ENCODE results near the gene DHX57.
A peak's percentile ranks its signal among the peaks of the same experiment; 100 is the strongest.
"Not testable (repeated sequence)": the region's sequence is repeated elsewhere in the genome, so short reads cannot be mapped to it uniquely, and the experiment has no call there.

Gene DHX57

DNA sequence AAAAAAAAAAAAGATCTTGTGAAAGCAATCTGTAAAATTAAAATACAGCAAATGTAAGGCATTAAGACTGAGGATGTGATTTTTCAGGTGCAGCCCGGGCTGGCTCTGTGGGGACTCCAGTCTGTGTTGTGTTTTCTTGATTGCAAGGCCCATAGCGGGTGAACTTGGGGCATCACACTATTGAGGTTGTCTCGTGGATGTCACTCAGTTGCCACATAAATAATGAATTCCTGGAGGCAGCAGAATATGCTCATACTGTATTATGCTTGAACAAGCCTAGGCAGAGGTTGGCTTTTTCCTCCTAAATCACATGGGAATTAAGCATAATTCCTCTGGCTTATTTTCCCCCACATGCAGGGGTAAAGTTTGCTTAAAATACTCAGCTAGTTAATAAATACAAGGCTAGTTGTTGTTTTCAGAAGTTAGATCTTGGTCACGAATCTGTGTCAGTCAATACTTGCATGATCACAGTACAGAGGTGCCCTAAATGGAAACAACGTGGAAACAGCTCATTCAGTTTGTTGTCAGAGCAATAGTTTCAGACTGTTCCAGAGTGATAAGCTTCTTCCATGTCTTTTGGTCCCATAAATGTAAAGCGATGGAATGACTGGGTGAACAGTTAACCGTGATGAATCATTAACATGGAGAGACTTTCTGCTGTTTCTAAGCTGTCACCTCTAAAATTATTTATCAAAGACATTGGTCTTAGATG lies 81.3 kb downstream of the DHX57 start:
- no peak for DNase-seq

DNA sequence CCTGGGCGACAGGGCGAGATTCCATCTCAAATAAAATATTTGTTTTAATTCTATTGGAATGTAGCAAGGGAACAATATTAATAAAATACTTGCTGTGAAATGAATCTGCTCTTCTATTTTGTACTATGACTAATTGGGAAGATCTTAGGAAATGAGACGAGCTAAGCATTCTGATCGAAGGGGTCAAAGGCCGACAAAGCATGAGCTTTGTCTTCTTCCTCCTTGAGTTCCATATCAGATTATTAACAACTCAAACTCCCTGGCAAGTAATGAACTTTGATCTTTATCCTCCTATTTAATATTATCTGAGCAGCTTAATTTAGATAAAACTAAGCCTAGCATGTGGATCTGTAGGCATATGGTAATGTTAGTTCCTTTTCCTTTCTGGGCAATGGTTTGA lies 82.2 kb downstream of the DHX57 start:
- DNase-seq: no peak

DNA sequence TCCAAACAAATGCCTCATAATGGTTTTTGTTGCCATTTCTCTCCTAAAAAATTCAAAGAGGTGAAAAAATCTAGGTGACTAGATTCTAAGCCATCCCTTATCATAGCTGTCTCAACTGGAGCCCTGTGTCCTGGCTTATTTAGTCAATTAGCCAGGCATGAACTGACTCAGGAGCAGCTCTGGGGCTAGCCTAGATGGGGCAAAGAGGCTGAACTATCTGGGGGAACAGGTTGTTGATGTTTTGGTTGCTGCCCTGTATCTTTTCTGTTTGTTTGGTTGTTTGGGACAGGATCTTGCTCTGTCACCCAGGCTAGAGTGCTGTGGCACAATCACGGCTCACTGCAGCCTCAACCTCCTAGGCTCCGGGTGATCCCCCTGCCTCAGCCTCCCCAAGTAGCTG lies 83.0 kb downstream of the DHX57 start:
- DNase-seq: no peak

DNA sequence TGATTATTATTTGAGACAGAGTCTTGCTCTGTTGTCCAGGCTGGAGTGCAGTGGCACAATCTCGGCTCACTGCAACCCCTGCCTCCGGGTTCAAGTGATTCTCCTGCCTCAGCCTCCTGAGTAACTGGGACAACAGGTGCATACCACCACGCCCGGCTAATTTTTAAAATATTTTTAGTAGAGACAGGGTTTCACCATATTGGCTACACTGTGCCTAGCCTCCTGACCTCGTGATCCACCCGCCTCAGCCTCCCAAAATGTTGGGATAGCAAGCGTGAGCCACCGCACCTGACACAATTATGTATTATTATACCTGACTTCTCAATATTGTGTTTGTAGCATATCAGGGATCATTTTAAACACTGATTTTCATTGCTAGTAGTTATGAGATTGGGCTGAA lies 83.4 kb downstream of the DHX57 start:
- DNase-seq: not testable (repeated sequence)

DNA sequence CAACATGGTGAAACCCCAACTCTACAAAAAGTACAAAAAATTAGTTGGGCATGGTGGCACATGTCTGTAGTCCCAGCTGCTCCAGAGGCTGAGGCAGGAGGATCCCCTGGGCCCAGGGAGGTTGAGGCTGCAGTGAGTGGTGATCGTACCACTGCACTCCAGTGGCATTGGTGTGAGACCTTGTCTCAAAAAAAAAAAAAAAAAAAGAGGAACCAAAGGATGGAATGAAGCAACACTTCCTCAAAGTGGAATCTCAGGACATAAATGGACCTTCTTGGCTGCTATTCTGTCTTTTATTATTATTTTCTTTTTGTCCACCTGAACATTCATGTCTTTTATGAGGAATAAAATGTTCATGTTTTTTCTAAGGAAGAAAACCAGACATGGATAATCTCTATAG lies 84.0 kb downstream of the DHX57 start:
- DNase-seq: no peak

DNA sequence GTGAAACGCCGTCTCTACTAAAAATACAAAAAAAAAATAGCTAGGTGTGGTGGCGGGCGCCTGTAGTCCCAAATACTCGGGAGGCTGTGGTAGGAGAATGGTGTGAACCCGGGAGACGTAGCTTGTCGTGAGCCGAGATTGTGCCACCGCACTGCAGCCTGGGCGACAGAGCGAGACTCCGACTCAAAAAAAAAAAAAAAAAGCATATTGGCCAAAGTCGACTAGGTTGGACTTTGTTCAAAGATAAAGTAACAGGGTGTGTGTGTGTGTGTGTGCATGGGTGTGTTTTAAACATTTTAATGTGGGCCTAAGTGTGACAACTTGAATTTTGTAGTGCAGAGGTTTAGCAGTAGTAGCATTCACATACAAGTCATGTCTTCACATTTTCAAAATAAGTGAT lies 86.0 kb downstream of the DHX57 start:
- no peak for DNase-seq

DNA sequence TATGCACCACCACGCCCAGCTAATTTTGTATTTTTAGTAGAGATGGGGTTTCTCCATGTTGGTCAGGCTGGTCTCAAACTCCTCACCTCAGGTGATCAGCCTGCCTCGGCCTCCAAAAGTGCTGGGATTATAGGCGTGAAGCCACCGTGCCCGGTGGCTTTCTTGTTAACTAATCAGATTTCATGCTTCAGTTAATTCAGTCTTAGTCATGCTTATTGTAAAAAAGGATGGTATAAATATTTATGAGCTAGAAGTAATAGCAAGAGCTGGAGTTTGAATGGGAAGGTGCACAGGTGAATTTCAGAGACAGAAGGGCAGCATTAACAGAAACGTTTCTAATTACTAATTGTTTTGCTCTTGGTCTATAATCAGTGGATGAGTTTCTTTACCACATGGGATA lies 87.4 kb downstream of the DHX57 start:
- DNase-seq: no peak

DNA sequence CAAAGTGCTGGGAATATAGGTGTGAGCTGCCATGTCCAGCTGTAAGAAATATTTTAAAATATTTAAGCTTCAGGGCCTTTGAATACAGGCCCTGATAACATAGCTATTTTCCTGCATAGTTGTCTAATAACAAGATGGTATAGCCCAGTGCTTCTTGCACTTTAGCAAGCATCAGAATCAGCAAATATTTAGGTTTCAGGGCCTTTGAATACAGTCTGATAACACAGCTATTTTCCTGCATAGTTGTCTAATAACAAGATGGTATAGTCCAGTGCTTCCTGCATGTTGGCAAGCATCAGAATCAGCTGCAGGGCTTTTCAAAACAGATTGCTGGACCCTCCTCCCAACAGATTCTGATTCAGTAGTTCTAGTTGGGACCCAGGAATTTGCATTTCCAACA lies 92.1 kb downstream of the DHX57 start:
- DNase-seq: no peak

DNA sequence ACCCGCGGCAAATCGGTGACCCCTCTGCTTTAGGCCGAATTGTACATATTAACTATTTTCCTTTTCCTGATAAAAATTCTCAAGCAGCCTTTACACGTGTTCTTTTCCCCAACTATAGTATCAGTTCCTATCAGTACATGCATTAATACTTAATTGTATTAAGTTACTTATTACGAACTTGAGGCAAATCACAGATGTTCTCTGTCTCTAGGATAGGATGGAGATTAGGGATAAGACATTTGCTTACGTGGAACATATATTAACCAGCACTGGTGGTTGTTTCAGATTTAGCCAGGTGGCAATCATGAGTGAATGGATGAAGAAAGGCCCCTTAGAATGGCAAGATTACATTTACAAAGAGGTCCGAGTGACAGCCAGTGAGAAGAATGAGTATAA lies 97.0 kb downstream of the DHX57 start:
- no peak for DNase-seq

DNA sequence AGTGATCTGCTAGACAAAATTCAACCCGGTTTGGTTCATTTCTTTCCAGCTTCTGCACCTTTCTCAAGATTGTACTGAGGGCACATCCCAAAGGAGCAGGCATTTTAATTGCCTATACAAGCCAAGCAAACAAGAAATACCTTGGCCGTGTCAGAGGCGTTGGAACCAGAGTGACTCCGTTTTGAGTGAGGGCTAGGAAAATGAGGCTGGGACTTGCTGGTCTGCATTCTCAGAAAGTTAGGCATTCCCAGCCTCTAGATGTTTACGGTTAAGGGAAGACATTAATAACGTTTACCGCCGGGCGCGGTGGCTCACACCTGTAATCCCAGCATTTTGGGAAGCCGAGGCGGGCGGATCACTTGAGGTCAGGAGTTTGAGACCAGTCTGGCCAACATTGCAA lies 99.2 kb downstream of the DHX57 start:
- no peak for DNase-seq

DNA sequence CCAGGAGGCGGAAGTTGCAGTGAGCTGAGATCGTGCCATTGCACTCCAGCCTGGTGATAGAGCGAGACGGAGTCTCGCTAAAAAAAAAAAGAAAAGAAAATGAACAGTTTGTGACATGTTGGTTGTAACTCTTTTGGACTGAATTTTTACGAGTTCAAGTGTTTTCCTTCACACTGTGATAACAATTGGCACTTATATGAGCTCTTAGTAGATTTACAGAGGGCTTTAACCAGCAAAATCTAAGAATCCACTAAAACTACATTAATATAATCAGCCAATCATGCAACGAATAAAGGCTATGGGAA lies 99.9 kb downstream of the DHX57 start:
- no peak for DNase-seq

DNA sequence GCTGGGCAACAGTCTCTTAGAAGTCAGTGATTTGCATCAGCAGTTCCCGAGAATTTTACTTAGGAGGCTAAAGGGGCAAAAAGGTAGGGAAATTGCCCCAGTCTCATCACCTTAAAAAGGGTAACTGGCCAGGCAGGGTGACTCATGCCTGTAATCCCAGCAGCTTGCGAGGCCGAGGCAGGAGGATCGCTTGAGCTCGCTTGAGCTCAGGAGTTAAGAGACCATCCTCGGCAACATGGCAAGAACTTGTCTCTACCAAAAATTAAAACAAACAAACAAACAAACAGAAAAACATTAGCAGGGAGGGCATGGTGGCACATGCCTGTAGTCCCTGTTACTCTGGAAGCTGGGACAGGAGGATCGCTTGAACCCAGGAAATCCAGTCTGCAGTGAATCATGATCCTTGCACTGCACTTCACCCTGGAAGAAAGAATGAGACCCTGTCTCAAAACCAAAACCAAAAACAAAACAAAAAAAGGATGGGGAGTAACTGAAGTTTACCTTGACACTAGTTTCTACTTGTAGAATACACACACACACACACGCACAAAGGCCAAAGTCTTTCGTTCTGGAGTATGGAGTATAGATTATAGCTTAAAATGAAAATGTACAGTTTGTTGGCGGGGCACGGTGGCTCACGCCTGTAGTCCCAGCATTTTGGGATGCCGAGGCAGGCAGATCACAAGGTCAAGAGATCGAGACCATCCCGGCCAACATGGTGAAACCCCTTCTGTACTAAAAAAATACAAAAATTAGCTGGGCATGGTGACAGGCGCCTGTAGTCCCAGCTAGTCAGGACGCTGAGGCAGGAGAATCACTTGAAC lies 100.4 kb downstream of the DHX57 start:
- DNase-seq: no peak

DNA sequence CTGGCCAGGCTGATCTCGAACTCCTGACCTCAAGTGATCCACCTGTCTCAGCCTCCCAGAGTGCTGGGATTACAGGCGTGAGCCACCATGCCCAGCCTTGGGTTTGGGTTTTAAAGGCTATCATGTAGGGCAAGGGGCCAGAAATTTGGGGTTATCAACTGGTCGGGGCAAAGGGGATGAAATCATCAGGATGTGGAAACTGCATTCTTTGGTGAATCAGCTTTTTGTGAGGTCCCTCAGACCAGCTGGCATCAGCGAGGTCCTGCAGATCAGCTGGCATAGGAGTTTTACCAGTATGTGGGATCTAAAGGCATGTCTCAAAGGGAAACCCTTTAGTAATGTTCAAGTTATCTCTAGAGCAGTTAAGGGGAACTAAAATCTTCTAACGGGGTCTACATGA lies 104.1 kb downstream of the DHX57 start:
- no peak for DNase-seq

DNA sequence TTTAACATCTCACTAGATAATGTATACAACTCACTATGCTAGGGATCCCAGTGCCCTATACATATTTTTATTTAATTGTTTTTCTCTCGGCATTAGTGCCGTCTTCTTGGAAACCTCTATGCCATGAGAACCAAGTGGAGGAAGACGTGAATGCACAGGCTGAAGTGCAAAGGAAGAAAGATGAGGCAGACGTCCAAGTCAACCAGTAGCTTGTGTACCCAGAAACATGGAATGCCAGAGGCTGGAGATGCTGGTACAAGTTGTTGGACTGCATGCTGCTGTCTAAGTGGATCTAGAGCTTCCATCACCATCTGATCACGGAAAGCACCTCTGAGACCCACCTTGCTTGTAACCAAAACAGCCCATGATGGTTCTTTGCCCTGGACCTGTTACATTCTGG lies 110.2 kb downstream of the DHX57 start:
- DNase-seq: no peak

DNA sequence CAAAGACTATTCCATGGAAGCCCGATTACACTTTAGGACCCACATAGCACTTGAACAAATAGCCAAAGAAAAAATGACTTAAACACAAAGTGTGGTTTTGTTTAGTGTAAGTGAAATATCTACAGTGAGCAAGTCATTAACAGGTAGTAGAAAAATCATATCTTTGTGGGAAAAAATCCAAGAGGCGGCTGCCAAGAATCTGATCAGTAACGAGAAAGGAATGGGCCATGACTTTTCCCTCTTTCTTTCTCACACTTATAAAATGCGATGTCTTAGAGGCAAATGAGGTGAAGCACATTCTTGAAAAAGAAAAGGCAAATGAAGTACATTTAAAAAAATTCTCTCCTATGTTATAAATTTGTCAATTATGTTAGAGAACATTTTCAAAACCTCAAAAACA lies 110.6 kb downstream of the DHX57 start:
- no peak for DNase-seq

DNA sequence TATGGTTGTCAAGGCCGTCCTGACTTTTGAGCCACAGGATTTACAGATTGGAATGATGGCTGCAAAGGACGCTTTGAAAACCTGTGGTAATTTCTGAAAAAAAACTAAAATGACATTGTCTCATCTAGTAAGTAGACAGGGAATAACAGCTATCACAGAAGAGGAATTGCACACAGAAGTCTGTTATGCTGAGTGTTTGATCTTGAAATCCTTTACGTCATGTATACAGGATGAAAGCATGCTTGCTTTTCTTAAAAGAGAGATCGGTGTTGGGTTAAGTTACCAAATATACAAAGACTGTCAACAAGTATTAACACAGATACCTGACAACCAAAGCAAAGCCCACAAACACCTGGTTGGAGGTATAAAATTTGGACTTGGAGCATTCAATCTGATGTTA lies 112.0 kb downstream of the DHX57 start:
- no peak for DNase-seq

DNA sequence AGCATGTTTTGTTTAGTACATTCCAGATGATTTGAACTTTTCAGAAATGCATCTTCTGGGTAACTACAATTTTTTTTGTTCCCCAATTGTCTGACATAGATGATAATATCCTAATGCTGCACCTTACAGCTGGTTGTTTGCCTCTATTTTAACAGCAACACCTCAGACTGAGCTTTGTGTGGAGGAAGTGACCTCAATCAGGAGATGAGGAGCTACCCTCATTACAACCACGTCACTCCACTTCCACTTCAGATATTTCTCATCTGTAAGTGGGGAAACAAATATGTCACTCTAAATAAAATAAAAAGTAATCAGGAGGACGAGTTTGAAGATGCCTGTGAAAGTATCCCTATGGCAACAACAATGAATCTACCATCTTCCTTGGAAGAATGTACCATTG lies 112.5 kb downstream of the DHX57 start:
- DNase-seq: no peak

DNA sequence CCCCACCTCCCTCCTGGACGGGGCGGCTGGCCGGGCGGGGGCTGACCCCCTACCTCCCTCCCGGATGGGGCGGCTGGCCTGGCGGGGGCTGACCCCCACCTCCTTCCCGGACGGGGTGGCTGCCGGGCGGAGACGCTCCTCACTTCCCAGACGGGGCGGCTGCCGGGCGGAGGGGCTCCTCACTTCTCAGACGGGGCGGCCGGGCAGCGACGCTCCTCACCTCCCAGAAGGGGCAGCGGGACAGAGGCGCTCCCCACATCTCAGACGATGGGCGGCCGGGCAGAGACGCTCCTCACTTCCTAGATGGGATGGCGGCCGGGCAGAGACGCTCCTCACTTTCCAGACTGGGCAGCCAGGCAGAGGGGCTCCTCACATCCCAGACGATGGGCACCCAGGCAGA lies 119.8 kb downstream of the DHX57 start:
- not testable (repeated sequence) for DNase-seq

DNA sequence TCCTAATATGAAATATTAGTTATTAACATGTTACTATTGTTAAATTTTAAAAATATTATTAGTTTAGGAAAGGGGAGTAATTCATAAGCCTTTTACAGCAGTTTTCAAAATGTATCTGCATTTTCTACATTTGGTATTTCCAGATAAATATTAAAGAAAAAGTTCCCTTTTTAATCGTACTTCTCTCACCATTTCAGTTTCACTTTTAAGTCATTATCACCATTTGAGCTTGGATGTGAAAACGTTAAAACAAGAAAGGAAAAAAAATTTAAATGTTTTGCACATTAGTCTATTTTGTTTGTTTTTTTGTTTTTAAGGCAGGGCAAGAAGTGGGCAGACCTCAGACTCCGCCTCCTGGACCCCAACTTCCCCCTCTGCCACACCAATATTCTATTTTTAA lies 121.2 kb downstream of the DHX57 start:
- no peak for DNase-seq

DNA sequence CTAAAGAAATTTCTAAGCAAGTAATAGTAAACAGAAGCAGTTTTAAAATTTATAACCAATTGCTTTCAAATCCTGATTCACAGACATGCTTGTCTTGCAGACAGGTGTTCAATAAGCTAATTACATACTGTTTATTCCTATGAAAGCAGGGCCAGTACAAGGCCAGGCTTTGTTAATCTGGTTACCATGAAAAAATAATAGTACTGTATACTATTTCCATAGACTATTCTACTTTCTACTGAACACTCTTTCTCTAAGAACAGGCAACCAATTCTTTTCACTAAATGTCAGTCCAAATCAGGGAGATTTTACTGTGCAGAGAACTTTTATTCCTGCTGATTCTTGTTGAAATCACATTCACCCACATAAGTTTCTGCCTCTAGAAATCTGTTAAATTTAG lies 121.7 kb downstream of the DHX57 start:
- no peak for DNase-seq

DNA sequence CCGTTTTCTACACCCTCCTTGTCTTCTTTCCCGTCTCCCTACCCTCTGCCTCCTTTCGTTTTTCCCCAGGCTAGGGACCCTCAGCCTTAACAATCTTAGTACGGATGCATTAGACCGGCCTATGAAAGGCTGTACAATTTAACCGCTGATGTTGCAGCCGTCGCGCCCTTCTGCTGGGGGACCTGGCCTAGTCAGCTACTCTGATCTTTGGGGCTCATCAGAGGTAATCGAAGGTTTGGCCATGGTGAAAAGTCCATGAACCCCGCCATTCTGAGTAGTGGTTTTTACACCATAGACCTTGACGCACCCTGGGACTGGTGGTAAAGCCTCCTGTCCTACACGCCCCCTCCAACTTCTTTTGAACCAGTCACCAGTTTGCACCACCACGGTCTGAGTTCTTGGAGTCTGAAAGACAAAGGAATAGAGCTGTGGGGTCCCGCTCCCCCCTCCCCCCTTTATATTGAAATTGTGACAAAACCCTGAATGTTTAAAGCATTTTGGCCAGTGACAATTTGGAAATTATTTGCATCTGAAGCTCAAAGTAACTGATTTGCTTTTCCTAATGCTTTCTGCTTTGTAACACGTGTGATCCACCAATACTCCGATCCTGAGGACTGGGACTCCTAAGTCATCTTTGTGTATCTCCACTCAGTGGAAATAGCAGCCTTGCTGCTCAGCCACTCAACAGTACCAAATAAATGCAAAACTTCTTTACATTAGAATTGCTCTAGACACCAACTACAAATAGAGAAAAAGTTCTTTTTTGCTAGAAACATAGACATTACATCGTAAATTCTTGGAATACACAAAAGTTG lies 123.9 kb downstream of the DHX57 start:
- no peak for DNase-seq

DNA sequence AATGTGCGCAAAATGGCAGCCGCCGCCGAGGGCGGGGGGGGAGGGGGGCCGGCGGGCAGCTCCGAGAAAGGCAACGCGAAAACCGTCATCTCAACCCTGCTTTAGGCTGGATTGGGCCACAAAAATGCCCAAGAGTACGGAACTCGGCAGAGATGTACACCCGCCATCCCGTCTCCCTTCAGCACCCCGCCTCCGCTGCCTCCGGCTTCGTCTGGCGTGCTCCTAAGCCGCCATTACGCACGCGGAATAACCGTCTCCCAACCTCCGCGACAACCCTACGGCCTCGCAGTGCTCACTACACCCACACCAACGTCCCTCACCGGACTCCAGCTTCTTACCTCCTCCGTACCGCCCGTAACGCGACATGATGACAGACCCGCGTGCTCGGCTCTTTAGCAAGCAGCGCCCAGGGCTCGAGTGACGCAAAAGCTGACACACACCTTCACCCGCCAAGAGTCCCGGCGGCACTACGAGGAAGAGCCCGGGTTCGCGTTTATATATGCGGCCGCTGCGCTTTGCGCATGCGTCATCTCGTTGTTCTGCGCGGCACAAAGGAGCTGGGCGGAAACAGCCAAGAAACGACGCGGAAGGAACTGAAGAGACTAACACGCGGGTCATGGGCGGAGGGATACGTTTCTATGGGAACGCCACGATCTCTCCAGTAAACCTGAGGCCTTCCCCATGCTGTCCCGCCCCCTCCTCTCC lies 124.7 kb downstream of the DHX57 start, which contains the start of gene SRSF7:
Gene SRSF7 (minus strand): TSS at position 471 of the 705 bp plus-strand sequence. CDS start 105 bp downstream, at position 366.
- peak; percentile 99 for DNase-seq

Measured in activated T-cell treated with anti-CD3 and anti-CD28 coated beads, Interleukin-2, amount 50 U/mL, for 48 hours (primary cell).